ENCODE data around the gene MOCS2. TPM values are rescaled to one million over a fixed set of nuclear protein-coding genes. Genes with fewer than 3 reads are reported as not detected.
"Not testable (repeated sequence)": the region's sequence is repeated elsewhere in the genome, so short reads cannot be mapped to it uniquely, and the experiment has no call there.

The MOCS2 gene
- total and polyA plus RNA-seq, 2 experiments from 2014 or later: 45.8 to 54.9 TPM

DNA sequence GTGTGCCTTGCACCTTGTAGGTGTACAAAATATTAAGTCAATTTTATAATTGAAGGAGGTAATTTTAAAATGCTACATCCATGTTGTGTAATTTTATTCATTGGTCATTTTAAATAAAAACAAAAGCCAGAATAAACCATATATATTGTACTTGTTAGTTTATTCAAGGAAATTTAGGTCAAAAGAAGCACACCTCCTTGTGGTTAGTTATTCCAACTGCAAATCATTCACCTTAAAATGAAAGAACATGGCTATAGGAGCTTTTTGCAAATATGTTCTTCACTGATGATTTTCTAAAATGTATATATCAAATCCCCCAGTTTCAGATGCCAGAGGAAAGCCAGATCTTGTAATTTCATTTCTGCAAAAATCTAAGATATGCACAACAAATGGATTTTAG lies 5.4 kb upstream of the MOCS2 start:
- H3K9me2 ChIP-seq (replicated peaks; ENCODE audit: insufficient read depth): no peaks in the 10 kb centered on the region
- no peak for DNase-seq (ENCODE audit: low spot score)
- no peak overlapping the region for H3K4me3 ChIP-seq
- TF ChIP-seq, protein P1, sequence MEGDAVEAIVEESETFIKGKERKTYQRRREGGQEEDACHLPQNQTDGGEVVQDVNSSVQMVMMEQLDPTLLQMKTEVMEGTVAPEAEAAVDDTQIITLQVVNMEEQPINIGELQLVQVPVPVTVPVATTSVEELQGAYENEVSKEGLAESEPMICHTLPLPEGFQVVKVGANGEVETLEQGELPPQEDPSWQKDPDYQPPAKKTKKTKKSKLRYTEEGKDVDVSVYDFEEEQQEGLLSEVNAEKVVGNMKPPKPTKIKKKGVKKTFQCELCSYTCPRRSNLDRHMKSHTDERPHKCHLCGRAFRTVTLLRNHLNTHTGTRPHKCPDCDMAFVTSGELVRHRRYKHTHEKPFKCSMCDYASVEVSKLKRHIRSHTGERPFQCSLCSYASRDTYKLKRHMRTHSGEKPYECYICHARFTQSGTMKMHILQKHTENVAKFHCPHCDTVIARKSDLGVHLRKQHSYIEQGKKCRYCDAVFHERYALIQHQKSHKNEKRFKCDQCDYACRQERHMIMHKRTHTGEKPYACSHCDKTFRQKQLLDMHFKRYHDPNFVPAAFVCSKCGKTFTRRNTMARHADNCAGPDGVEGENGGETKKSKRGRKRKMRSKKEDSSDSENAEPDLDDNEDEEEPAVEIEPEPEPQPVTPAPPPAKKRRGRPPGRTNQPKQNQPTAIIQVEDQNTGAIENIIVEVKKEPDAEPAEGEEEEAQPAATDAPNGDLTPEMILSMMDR (IDR thresholded peaks at IDR 0.05; ENCODE audit: poor library complexity): peak; percentile 28
- TF ChIP-seq EZH2phosphoT487 (IDR thresholded peaks at IDR 0.05; ENCODE audit: low read depth, severe bottlenecking, unreplicated experiment): no peak
- TF ChIP-seq EZH2 (IDR thresholded peaks at IDR 0.05; ENCODE audit: borderline replicate concordance): no peak
- no peak overlapping the region for H3K27ac ChIP-seq
- H3K79me2 ChIP-seq: no peaks in the 10 kb centered on the region
- H3K27me3 ChIP-seq: no peaks in the 10 kb centered on the region
- no peaks in the 10 kb centered on the region for H3K9me3 ChIP-seq (ENCODE audit: low read depth)
- no peaks in the 10 kb centered on the region for H3K4me1 ChIP-seq (ENCODE audit: insufficient read depth)
- H2AFZ ChIP-seq: no peak overlapping the region
- no peaks in the 10 kb centered on the region for H3K36me3 ChIP-seq (replicated peaks; ENCODE audit: insufficient read depth, low read depth)
- no peak overlapping the region for H3K4me2 ChIP-seq
- H4K20me1 ChIP-seq (ENCODE audit: insufficient read depth, poor library complexity, severe bottlenecking): no peaks in the 10 kb centered on the region

DNA sequence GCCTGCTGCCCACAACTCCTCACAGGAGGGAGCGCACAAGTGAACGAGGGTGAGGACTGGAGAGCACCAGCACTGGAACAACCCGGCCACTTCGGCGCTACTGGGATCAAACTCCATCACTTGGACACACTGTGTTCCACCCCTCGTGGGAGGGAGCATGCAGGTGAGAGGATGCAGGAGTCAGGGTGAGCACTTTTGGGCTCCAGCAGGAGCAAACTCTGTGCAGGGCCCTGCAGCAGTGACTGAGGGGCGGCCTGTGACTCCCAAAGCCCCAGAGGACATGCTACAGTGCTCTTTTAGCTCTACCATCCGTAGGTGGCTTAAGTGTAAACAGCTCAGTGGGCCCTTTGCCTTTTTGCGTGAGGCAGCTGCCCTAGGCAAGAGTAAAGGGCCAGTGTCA lies 4.4 kb upstream of the MOCS2 start:
- Histone ChIP-seq H2AFZ (no peak overlapping the region), H3K27me3 (no peaks in the 10 kb centered on the region), H3K9me3 (ENCODE audit: low read depth) (no peaks in the 10 kb centered on the region)

DNA sequence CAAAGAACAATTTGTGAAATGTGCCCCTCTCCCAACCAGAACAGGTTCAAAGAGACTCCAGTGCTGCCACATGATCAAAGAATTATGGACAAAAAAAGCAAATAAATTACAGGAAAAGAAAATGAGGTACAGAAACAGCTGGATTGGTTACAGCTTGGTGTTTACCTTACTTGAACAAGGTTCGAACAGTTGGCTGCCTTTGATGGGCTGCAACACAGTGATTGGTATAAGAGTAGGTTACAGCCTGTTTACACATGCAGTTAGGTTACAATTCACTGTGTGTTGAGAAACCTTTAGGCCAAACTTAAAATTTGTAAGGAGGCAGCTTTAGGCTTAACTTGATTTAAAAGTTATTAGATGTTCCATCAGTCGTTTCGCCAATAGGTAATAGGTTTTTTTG lies 3.4 kb upstream of the MOCS2 start:
- H3K4me1 ChIP-seq (ENCODE audit: insufficient read depth): peaks cover 8% of the 10 kb centered on the region
- no peak for DNase-seq (ENCODE audit: low spot score)
- H3K27me3 ChIP-seq: no peaks in the 10 kb centered on the region
- H3K79me2 ChIP-seq: peaks cover 9% of the 10 kb centered on the region
- H3K36me3 ChIP-seq (replicated peaks; ENCODE audit: insufficient read depth, low read depth): no peaks in the 10 kb centered on the region
- no peak overlapping the region for H3K27ac ChIP-seq
- no peak for TF ChIP-seq EZH2phosphoT487 (IDR thresholded peaks at IDR 0.05; ENCODE audit: low read depth, severe bottlenecking, unreplicated experiment)
- no peak for TF ChIP-seq EZH2 (IDR thresholded peaks at IDR 0.05; ENCODE audit: borderline replicate concordance)
- TF ChIP-seq, protein P1 (IDR thresholded peaks at IDR 0.05; ENCODE audit: poor library complexity): no peak
- no peak overlapping the region for H3K4me3 ChIP-seq
- H2AFZ ChIP-seq: no peak overlapping the region
- no peak overlapping the region for H3K4me2 ChIP-seq
- 94% methylated on average over 3 of the region's 3 CpGs for WGBS (ENCODE audit: low lambda C conversion rate, missing lambda C conversion rate)
- no peaks in the 10 kb centered on the region for H3K9me2 ChIP-seq (replicated peaks; ENCODE audit: insufficient read depth)
- H3K9me3 ChIP-seq (ENCODE audit: low read depth): no peaks in the 10 kb centered on the region
- no peaks in the 10 kb centered on the region for H4K20me1 ChIP-seq (ENCODE audit: insufficient read depth, poor library complexity, severe bottlenecking)

More for the DNA sequence above, 4.4 kb upstream of the MOCS2 start:
- H3K27ac ChIP-seq: no peak overlapping the region
- TF ChIP-seq EZH2phosphoT487 (IDR thresholded peaks at IDR 0.05; ENCODE audit: low read depth, severe bottlenecking, unreplicated experiment): no peak
- TF ChIP-seq EZH2 (IDR thresholded peaks at IDR 0.05; ENCODE audit: borderline replicate concordance): no peak
- TF ChIP-seq, protein P1 (IDR thresholded peaks at IDR 0.05; ENCODE audit: poor library complexity): no peak
- no peaks in the 10 kb centered on the region for H3K4me1 ChIP-seq (ENCODE audit: insufficient read depth)
- no peaks in the 10 kb centered on the region for H4K20me1 ChIP-seq (ENCODE audit: insufficient read depth, poor library complexity, severe bottlenecking)
- no peak overlapping the region for H3K4me2 ChIP-seq
- H3K79me2 ChIP-seq: no peaks in the 10 kb centered on the region
- no peak for DNase-seq (ENCODE audit: low spot score)
- WGBS (ENCODE audit: low lambda C conversion rate, missing lambda C conversion rate): 78% methylated on average over 9 of the region's 9 CpGs
- H3K9me2 ChIP-seq (replicated peaks; ENCODE audit: insufficient read depth): no peaks in the 10 kb centered on the region
- no peaks in the 10 kb centered on the region for H3K36me3 ChIP-seq (replicated peaks; ENCODE audit: insufficient read depth, low read depth)
- no peak overlapping the region for H3K4me3 ChIP-seq

DNA sequence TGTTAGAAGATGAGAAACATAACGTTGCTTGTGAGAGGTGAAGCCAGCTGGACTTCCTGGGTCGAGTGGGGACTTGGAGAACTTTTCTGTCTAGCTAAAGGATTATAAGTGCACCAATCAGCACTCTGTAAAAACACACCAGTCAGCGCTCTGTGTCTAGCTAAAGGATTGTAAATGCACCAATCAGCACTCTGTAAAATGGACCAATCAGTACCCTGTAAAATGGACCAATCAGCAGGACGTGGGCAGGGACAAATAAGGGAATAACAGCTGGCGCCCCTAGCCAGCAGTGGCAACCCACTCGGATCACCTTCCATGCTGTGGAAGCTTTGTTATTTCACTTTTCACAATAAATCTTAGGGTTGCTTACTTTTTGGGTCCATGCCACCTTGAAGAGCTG lies 2.8 kb upstream of the MOCS2 start:
- not testable (repeated sequence) for H3K27ac ChIP-seq; H4K20me1 ChIP-seq (ENCODE audit: insufficient read depth, poor library complexity, severe bottlenecking); H3K4me3 ChIP-seq; H2AFZ ChIP-seq; H3K27me3 ChIP-seq; H3K4me1 ChIP-seq (ENCODE audit: insufficient read depth); H3K9me3 ChIP-seq (ENCODE audit: low read depth); H3K9me2 ChIP-seq (replicated peaks; ENCODE audit: insufficient read depth); DNase-seq (ENCODE audit: low spot score); H3K36me3 ChIP-seq (replicated peaks; ENCODE audit: insufficient read depth, low read depth); H3K4me2 ChIP-seq
- WGBS (ENCODE audit: low lambda C conversion rate, missing lambda C conversion rate): 94% methylated on average over 6 of the region's 6 CpGs
- peaks cover 12% of the 10 kb centered on the region for H3K79me2 ChIP-seq

Measured in hepatocyte (in vitro differentiated cells).